H1 (cell line): ENCODE results near the gene TRAPPC8.

Experiments used
- FOSL1 ChIP-seq: IDR thresholded peaks from 2 replicates; pipeline ENCODE4 v1.6.1; 2011; ENCODE audit warnings: mild to moderate bottlenecking, low read depth, low read length, moderate library complexity; ENCODE audit not compliant: insufficient read depth
- KDM1A ChIP-seq: fragments of 200-600, 300-600 bp; sonication (generic); IDR thresholded peaks from 2 replicates; pipeline ENCODE4 v1.7.1; 2016; ENCODE audit warnings: mild to moderate bottlenecking, low read length, borderline replicate concordance
- POLR2A ChIP-seq, 2 experiments: IDR thresholded peaks; 1 replicate in 1 of 2; 2 replicates in 1 of 2; pipeline ENCODE4 v1.6.1; 2011; ENCODE audit warnings: low read depth in 2 of 2, low read length in 2 of 2, mild to moderate bottlenecking in 2 of 2; ENCODE audit errors: control extremely low read depth in 1 of 2
- SIX5 ChIP-seq: IDR thresholded peaks from 2 replicates; pipeline ENCODE4 v1.6.1; 2011; ENCODE audit warnings: mild to moderate bottlenecking, low read depth, low read length
- SP1 ChIP-seq: IDR thresholded peaks from 2 replicates; pipeline ENCODE4 v1.6.1; 2011; ENCODE audit warnings: low read depth, low read length
- SUZ12 ChIP-seq: fragments of 200-600 bp; sonication (generic); IDR thresholded peaks from 2 replicates; pipeline ENCODE4 v1.6.1; 2012; ENCODE audit warnings: mild to moderate bottlenecking, inconsistent platforms, low read length, moderate library complexity, mixed read lengths
- TAF1 ChIP-seq: IDR thresholded peaks from 2 replicates; pipeline ENCODE4 v1.6.1; 2011; ENCODE audit warnings: mild to moderate bottlenecking, low read depth, low read length
- USF2 ChIP-seq: IDR thresholded peaks from 2 replicates; pipeline ENCODE4 v1.6.1; 2011; ENCODE audit warnings: low read length, improper control_type of control experiment
- YY1 ChIP-seq: IDR thresholded peaks from 2 replicates; pipeline ENCODE4 v1.6.1; 2011; ENCODE audit warnings: low read depth, mild to moderate bottlenecking, low read length
- TF ChIP-seq, protein P1 (sequence below), 3 experiments: IDR thresholded peaks; 1 replicate in 2 of 3; 2 replicates in 1 of 3; pipeline versions ENCODE4 v1.5.1 to v1.6.1; 2011; ENCODE audit warnings: low read length in 3 of 3, mild to moderate bottlenecking in 3 of 3, inconsistent platforms in 2 of 3, low read depth in 1 of 3, moderate library complexity in 1 of 3; ENCODE audit not compliant: insufficient read depth in 1 of 3; ENCODE audit errors: control extremely low read depth in 1 of 3

DNA sequence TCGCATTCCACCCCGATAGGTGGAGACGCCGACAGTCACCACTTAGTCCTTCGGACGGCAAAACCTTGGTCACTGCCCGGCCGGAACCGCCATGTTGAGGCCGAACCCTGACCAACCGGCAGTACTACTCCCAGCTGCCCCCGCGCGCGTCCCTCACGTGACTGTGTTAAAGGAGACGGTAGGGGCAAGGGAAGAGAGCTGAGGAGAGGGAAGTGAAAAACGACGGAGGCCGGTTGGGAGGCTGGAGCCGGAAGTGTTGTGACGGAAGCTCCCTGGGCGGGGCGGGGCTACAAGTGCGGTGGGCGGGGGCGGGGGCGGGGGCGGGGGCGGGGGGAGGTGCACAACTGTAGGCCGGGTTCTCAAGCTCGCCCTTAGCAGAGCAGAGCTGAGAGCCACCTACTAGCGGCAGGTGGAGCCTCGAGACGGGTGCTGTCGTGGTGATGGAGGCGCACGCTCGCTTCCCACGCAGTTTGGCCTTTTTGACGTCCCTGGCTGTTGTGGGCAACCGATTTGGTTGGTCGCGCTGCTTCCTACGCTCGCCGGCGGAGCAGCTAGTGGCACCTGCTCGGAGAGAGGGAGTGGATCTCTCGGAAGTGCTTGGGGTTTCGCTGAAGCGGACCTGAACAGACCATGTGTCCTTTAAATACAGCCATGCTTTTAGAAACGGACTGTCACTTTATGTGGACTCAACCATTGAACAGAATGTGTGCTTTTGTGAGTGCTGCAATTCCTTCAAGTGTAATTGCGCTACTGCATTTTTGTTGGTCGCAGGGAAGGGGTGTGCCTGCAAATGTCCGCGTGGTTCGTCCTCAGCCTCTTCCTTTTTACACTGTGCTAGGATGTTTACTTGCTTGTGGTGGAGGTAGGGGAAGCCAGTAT lies at the start of gene TRAPPC8:
- TF ChIP-seq, protein P1, sequence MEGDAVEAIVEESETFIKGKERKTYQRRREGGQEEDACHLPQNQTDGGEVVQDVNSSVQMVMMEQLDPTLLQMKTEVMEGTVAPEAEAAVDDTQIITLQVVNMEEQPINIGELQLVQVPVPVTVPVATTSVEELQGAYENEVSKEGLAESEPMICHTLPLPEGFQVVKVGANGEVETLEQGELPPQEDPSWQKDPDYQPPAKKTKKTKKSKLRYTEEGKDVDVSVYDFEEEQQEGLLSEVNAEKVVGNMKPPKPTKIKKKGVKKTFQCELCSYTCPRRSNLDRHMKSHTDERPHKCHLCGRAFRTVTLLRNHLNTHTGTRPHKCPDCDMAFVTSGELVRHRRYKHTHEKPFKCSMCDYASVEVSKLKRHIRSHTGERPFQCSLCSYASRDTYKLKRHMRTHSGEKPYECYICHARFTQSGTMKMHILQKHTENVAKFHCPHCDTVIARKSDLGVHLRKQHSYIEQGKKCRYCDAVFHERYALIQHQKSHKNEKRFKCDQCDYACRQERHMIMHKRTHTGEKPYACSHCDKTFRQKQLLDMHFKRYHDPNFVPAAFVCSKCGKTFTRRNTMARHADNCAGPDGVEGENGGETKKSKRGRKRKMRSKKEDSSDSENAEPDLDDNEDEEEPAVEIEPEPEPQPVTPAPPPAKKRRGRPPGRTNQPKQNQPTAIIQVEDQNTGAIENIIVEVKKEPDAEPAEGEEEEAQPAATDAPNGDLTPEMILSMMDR (IDR thresholded peaks at IDR 0.05; ENCODE audit: control extremely low read depth in 1 of 3, insufficient read depth in 1 of 3, low read depth in 1 of 3, low read length in 3 of 3): peak in 2 of 3 experiments; percentile 35 to 37; a peak in 3 of 4 replicates
- TF ChIP-seq KDM1A (no peak), YY1 (peak; percentile 95), USF2 (peak; percentile 96), POLR2A (IDR thresholded peaks at IDR 0.05; ENCODE audit: control extremely low read depth in 1 of 2, low read depth in 2 of 2, low read length in 2 of 2) (peak; percentile 92 to 98), SIX5 (0 out of 2 replicates have a peak, but pooled peaks have one; percentile 19), SUZ12 (no peak), SP1 (peak; percentile 23; the same call in 1 of the 2 replicates), TAF1 (peak; percentile 94), FOSL1 (no peak)
